Vagina (tissue), 2 donors: ENCODE data around the gene LCT.

Experiments used
- POLR2A ChIP-seq, 2 donors: fragments of 450-650 bp; IDR thresholded peaks; one replicate each; pipeline ENCODE4 v1.6.1; 2017; ENCODE audit warnings: antibody characterized with exemption in 2 of 2, mild to moderate bottlenecking in 2 of 2, moderate library complexity in 2 of 2
- TF ChIP-seq, protein P1 (sequence below), 3 experiments: fragments of 450-650 bp in 2 of 3; fragments of 200-600 bp in 1 of 3; sonication (generic) in 1 of 3; IDR thresholded peaks; one replicate each; pipeline ENCODE4 v1.5.1; 2017 to 2019; ENCODE audit warnings: antibody characterized with exemption in 3 of 3, mild to moderate bottlenecking in 2 of 3, moderate library complexity in 2 of 3

DNA sequence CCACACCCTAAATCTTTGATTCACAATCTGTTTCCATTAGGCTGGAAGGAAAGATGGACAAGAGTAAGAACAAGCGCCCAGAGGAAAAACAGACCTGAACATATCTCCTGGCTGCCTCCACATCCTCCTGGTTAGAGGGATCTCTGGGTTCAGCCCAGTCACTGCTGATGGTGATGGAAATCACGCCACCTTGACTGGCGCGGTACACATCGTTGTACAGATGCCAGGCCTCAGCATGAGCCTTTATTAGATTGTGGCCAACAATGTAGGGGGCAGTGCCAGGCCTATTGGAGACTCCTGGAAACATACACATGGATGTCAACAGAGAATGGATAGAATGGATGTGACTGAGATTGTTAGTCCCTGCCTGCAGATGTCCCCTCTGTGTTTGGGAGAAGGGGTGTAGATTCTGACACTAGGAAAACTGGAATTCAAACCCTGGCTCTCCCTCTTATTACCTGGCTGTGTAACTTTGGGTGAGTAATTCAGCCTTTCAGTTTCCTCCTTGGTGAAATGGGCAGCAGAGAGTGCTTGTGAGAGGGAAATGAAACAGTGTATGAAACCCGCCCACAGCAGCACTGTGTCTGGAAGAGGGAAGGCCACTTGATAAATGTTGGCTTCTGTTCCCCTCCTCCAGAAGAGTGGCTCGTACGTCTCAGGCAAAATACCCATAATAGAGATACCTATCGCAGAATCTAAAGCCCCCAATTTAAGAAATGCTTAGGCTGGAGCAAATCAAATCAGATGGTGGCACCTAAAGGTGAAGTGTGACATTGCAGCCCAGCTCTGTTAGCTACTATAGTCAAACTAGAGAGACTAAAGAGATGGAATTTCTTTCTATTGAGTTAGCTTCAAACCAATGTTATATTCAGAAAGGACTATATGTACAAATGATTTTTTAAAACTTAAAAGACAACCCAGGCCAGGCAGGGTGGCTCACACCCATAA lies 36.2 kb downstream of the LCT start:
- TF ChIP-seq, protein P1, sequence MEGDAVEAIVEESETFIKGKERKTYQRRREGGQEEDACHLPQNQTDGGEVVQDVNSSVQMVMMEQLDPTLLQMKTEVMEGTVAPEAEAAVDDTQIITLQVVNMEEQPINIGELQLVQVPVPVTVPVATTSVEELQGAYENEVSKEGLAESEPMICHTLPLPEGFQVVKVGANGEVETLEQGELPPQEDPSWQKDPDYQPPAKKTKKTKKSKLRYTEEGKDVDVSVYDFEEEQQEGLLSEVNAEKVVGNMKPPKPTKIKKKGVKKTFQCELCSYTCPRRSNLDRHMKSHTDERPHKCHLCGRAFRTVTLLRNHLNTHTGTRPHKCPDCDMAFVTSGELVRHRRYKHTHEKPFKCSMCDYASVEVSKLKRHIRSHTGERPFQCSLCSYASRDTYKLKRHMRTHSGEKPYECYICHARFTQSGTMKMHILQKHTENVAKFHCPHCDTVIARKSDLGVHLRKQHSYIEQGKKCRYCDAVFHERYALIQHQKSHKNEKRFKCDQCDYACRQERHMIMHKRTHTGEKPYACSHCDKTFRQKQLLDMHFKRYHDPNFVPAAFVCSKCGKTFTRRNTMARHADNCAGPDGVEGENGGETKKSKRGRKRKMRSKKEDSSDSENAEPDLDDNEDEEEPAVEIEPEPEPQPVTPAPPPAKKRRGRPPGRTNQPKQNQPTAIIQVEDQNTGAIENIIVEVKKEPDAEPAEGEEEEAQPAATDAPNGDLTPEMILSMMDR (IDR thresholded peaks at IDR 0.05) = no peak
- no peak for TF ChIP-seq POLR2A (IDR thresholded peaks at IDR 0.05)
